ENCODE data around the gene CLTA. TPM values are rescaled to one million over a fixed set of nuclear protein-coding genes. Genes with fewer than 3 reads are reported as not detected.

Gene CLTA
- total RNA-seq, 2 experiments from 2014 or later, result 150 to 171 TPM

- POLR2A ChIA-PET, result interaction anchor here (0.6 to 1.3 kb wide), 3 partner anchors 35 to 1000 kb away, joined by 3 to 5 read pairs (median 3); no protein-coding TSS in a partner anchor
Measured at GRCh38 chr9:36187414-36187813, 3.3 kb upstream of the CLTA start.

DNA sequence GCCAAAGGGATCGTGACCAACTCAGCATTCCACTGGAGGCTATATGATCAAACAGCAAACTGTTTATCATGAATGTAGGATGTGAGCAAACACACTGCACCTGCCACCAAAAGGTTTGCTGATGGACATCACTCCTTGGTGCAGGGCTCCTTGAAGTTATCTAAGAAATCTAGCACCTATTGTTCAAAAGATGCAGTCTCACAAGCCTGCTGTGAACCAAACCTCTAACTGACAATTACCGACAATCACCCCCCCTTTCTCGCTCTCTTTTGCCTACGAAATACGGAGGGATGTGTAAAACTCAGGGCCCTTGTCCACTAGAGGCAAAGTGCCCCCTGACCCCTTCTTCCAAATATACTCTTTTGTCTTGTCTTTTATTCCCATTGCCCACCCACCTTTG lies 2.5 kb upstream of the CLTA start:
- intact Hi-C loops (cut with micrococcal nuclease; ENCODE audit: unreplicated experiment), result no loop called here
- CTCF ChIA-PET (ENCODE audit: unreplicated experiment), result no interaction called here
- BruUV-seq (replicated peaks), result no TSS peak
- Histone ChIP-seq H3K9me2 (ENCODE audit: insufficient read depth, low read length) (no peaks in the 10 kb centered on the region), H3K4me3 (ENCODE audit: low read depth, low read length, poor library complexity, severe bottlenecking) (no peak overlapping the region), H3K79me2 (ENCODE audit: insufficient read depth, low read depth, low read length) (peaks cover 24% of the 10 kb centered on the region), H2AFZ (ENCODE audit: low read length) (no peak overlapping the region), H3K36me3 (ENCODE audit: insufficient read depth, low read length) (peaks cover 10% of the 10 kb centered on the region; the same call in 1 of the 2 replicates), H3K4me2 (ENCODE audit: low read length) (no peak overlapping the region), H3K27ac (ENCODE audit: low read depth, low read length, poor library complexity, severe bottlenecking) (no peak overlapping the region), H3K4me1 (ENCODE audit: insufficient read depth, low read length, poor library complexity, severe bottlenecking) (peaks cover 24% of the 10 kb centered on the region), H3K9me3 (ENCODE audit: low read length) (no peaks in the 10 kb centered on the region), H4K20me1 (ENCODE audit: insufficient read depth, low read length) (peaks cover 18% of the 10 kb centered on the region)
- DNase-seq (ENCODE audit: low spot score), result no peak
- TF ChIP-seq EZH2phosphoT487 (IDR thresholded peaks at IDR 0.05; ENCODE audit: borderline replicate concordance, low read depth, low read length) (no peak), CTCF (conservative IDR thresholded peaks at IDR 0.05; ENCODE audit: low read length) (no peak)
- POLR2A ChIA-PET, result interaction anchor here (2.2 kb wide), 1 partner anchor 299 kb away, joined by 5 read pairs; no protein-coding TSS in a partner anchor

More at GRCh38 chr9:36187414-36187813, 3.3 kb upstream of the CLTA start:
- H3K79me2 ChIP-seq (ENCODE audit: insufficient read depth, low read depth, low read length), result peaks cover 16% of the 10 kb centered on the region
- no peak overlapping the region for H3K27ac ChIP-seq (ENCODE audit: low read depth, low read length, poor library complexity, severe bottlenecking)
- DNase-seq (ENCODE audit: low spot score), result no peak
- intact Hi-C loops (cut with micrococcal nuclease; ENCODE audit: unreplicated experiment), result no loop called here
- H3K4me3 ChIP-seq (ENCODE audit: low read depth, low read length, poor library complexity, severe bottlenecking), result no peak overlapping the region
- TF ChIP-seq EZH2phosphoT487 (IDR thresholded peaks at IDR 0.05; ENCODE audit: borderline replicate concordance, low read depth, low read length), result no peak
- no peak for TF ChIP-seq CTCF (conservative IDR thresholded peaks at IDR 0.05; ENCODE audit: low read length)
- H4K20me1 ChIP-seq (ENCODE audit: insufficient read depth, low read length), result peaks cover 10% of the 10 kb centered on the region
- CTCF ChIA-PET (ENCODE audit: unreplicated experiment), result no interaction called here
- no TSS peak for BruUV-seq (replicated peaks)
- H3K9me2 ChIP-seq (ENCODE audit: insufficient read depth, low read length), result no peaks in the 10 kb centered on the region
- H3K4me2 ChIP-seq (ENCODE audit: low read length), result no peak overlapping the region
- H3K4me1 ChIP-seq (ENCODE audit: insufficient read depth, low read length, poor library complexity, severe bottlenecking), result peaks cover 16% of the 10 kb centered on the region
- no peaks in the 10 kb centered on the region for H3K9me3 ChIP-seq (ENCODE audit: low read length)
- no peak overlapping the region for H2AFZ ChIP-seq (ENCODE audit: low read length)
- H3K36me3 ChIP-seq (ENCODE audit: insufficient read depth, low read length), result peaks cover 2% of the 10 kb centered on the region; the same call in 1 of the 2 replicates

DNA sequence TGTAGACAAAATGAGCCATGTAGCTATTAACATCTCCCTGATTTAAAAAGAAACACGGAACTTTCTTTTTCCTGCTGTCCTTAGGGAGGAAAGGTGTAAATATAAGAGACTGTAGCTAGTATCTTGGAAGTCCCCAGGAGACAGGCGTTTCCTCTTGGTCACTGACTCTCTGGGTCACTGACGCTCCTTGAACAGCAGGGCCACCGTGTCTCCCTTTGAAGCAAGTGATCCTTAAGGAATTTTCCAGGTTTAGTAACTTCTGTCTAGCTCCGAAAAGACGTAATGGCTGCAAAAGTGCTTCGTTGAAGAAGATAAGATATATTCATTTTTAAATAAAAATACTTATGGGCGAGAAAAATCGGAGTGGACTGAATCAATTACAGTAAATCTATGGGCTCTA lies 745 bp upstream of the CLTA start:
- H3K4me2 ChIP-seq (ENCODE audit: low read length), result peak overlapping the region; percentile 68
- H4K20me1 ChIP-seq (ENCODE audit: insufficient read depth, low read length), result peaks cover 27% of the 10 kb centered on the region
- peaks cover 27% of the 10 kb centered on the region for H3K36me3 ChIP-seq (ENCODE audit: insufficient read depth, low read length)
- peak overlapping the region; percentile 65; the same call in 1 of the 2 replicates for H2AFZ ChIP-seq (ENCODE audit: low read length)
- POLR2A ChIA-PET, result interaction anchor here (0.6 to 3.9 kb wide), 18 partner anchors 12 to 549 kb away, joined by 3 to 18 read pairs (median 4); partner anchors contain the start of gene GNE
- TF ChIP-seq CTCF (conservative IDR thresholded peaks at IDR 0.05; ENCODE audit: low read length), result no peak
- no peak for TF ChIP-seq EZH2phosphoT487 (IDR thresholded peaks at IDR 0.05; ENCODE audit: borderline replicate concordance, low read depth, low read length)
- H3K4me1 ChIP-seq (ENCODE audit: insufficient read depth, low read length, poor library complexity, severe bottlenecking), result peaks cover 40% of the 10 kb centered on the region
- intact Hi-C loops (cut with micrococcal nuclease; ENCODE audit: unreplicated experiment), result loop anchor here (1.0 to 5.0 kb wide), 4 partner anchors 37 to 138 kb away; partner anchors contain the start of gene GNE
- H3K9me2 ChIP-seq (ENCODE audit: insufficient read depth, low read length), result no peaks in the 10 kb centered on the region
- H3K79me2 ChIP-seq (ENCODE audit: insufficient read depth, low read depth, low read length), result peaks cover 42% of the 10 kb centered on the region
- CTCF ChIA-PET (ENCODE audit: unreplicated experiment), result interaction anchor here (0.6 to 1.9 kb wide), 4 partner anchors 24 to 575 kb away, joined by 3 to 4 read pairs (median 4); no protein-coding TSS in a partner anchor
- no peaks in the 10 kb centered on the region for H3K9me3 ChIP-seq (ENCODE audit: low read length)
- H3K4me3 ChIP-seq (ENCODE audit: low read depth, low read length, poor library complexity, severe bottlenecking), result peak overlapping the region; percentile 92
- BruUV-seq (replicated peaks), result no TSS peak
- H3K27ac ChIP-seq (ENCODE audit: low read depth, low read length, poor library complexity, severe bottlenecking), result no peak overlapping the region
- DNase-seq (ENCODE audit: low spot score), result peak; percentile 17
